GM21737 (cell line): Measurements from ENCODE around the gene SKIC3.

Source experiments
- ATAC-seq: cut with Tn5 transposase; IDR thresholded peaks from one replicate; pipeline ENCODE4 v1.9.1; 2021; ENCODE audit warnings: mild to moderate bottlenecking, moderate library complexity; ENCODE audit not compliant: unreplicated experiment

SKIC3 gene

GRCh38 chr5:95554647-95555548 is at the start of gene SKIC3, which contains the start of gene ARSK:
SKIC3 (minus strand) TSS chr5:95554977; CDS start chr5:95547150, 7,827 bp downstream.
ARSK (plus strand) TSS chr5:95555101; CDS start chr5:95555279, 178 bp downstream.
- ATAC-seq = peak; percentile 86

- ATAC-seq = no peak
Observed at GRCh38 chr5:95600557-95600956, 45.8 kb upstream of the SKIC3 start.

- no peak for ATAC-seq
Observed at GRCh38 chr5:95599252-95599651, 44.5 kb upstream of the SKIC3 start.

GRCh38 chr5:95595289-95595931 is 40.6 kb upstream of the SKIC3 start:
- no peak for ATAC-seq

GRCh38 chr5:95591490-95591901 is 36.7 kb upstream of the SKIC3 start:
- ATAC-seq = peak; percentile 51

GRCh38 chr5:95590880-95591279 is 36.1 kb upstream of the SKIC3 start:
- ATAC-seq = no peak

- ATAC-seq = no peak
Observed at GRCh38 chr5:95583992-95584391, 29.2 kb upstream of the SKIC3 start.

GRCh38 chr5:95581576-95581975 is 26.8 kb upstream of the SKIC3 start:
- ATAC-seq = no peak

GRCh38 chr5:95572016-95572415 is 17.2 kb upstream of the SKIC3 start:
- ATAC-seq = no peak

- no peak for ATAC-seq
Observed at GRCh38 chr5:95565280-95565920, 10.6 kb upstream of the SKIC3 start.

- ATAC-seq = no peak
Observed at GRCh38 chr5:95564450-95564849, 9.7 kb upstream of the SKIC3 start.

- ATAC-seq = no peak
Observed at GRCh38 chr5:95563367-95563766, 8.6 kb upstream of the SKIC3 start.

GRCh38 chr5:95562282-95562681 is 7.5 kb upstream of the SKIC3 start:
- ATAC-seq = no peak

GRCh38 chr5:95557841-95558240 is 3.1 kb upstream of the SKIC3 start:
- no peak for ATAC-seq

- no peak for ATAC-seq
Observed at GRCh38 chr5:95555553-95555952, 776 bp upstream of the SKIC3 start.

GRCh38 chr5:95554331-95554646 is 488 bp downstream of the SKIC3 start:
- ATAC-seq = peak; percentile 14

GRCh38 chr5:95549030-95549429 is 5.7 kb downstream of the SKIC3 start:
- ATAC-seq = no peak

- no peak for ATAC-seq
Observed at GRCh38 chr5:95543017-95543705, 11.6 kb downstream of the SKIC3 start.

- ATAC-seq = no peak
Observed at GRCh38 chr5:95537501-95537900, 17.3 kb downstream of the SKIC3 start.

- no peak for ATAC-seq
Observed at GRCh38 chr5:95533761-95534160, 21.0 kb downstream of the SKIC3 start.

GRCh38 chr5:95533106-95533505 is 21.7 kb downstream of the SKIC3 start:
- ATAC-seq = no peak
